Middle frontal gyrus (tissue), 1 donor: ENCODE measurements around the gene TXNDC2.

ENCODE experiments used
- DNase-seq: peaks from one replicate; pipeline ENCODE4 v3.0.0-alpha.2; 2015; ENCODE audit warnings: low spot score; ENCODE audit errors: extremely low spot score

The TXNDC2 gene

DNA sequence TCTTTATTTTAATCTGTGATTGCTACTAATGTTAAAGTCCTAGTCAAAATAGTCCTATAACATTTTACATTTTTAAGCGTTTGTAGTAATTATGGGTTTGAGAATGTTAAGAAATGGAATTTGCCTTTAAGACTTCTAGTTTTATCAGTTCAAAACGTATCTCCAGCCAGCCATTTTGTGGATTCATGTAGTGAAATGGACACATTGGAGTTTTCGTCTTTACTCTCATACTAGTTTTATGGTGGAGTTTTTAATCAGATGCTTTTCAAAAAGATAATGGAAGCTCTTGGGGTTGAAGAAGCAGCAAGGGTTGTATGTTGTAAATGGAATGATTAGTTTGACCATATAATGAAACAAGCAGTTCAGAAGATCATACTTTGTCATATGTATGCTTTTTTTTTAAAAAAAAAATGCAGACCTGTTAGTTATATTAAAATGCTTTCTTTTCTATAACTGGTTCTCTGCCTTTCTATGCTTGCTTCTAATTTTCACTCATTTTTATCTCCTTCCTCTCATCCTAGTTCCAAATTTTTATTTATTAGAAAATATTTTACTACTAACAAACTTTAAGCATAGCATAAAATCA, 44.6 kb downstream of the TXNDC2 start:
- DNase-seq: no peak

DNA sequence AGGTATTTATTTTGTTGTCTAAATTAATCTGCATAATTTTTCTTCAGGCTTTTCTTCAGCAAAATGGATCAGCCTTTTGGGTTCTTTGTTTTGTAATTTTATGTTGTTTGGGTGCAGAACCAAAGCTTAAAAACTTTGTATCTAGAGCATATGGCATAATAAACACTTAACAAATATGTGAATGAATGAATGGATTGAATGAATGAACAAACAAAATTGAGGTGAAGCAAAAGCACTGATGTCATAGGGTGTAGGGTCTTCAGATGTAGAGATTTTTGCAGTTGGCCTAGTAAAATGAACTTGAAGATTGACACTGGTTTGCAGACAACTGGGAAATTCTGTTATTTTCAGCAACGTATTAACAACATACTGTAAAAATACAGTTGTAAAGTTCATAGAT, 45.4 kb downstream of the TXNDC2 start:
- no peak for DNase-seq

DNA sequence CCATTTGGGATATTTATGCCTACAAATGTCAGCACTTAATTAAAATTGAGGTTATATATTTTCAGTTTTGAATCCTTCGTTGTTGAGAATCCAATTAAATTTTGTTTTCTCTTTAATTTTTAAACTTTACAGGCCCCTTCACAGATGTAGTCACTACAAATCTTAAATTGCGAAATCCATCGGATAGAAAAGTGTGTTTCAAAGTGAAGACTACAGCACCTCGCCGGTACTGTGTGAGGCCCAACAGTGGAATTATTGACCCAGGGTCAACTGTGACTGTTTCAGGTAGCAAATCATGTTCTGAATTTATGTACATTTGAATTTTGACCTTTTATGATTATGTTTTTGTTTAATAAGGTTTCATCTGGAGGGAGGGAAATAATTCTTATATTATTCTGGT, 45.9 kb downstream of the TXNDC2 start:
- DNase-seq: no peak

DNA sequence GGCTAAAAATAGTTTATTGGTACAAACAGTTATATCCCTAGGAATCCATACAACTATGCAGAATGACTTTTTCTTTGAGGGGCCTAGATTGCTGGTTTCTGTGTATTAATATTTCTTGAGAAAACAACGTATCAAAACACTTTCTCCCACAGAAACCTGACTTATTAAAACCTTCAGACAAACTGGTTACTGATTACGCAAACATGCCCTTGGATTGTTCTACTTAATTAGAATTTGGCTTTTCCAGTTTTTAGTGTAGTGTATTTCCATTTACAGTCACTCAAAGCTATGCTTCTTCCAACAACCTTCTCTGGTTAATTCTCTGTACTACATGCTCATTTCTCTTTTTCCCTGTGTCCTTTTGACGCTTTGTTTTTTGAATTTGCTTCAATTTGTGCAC, 48.1 kb downstream of the TXNDC2 start:
- no peak for DNase-seq

DNA sequence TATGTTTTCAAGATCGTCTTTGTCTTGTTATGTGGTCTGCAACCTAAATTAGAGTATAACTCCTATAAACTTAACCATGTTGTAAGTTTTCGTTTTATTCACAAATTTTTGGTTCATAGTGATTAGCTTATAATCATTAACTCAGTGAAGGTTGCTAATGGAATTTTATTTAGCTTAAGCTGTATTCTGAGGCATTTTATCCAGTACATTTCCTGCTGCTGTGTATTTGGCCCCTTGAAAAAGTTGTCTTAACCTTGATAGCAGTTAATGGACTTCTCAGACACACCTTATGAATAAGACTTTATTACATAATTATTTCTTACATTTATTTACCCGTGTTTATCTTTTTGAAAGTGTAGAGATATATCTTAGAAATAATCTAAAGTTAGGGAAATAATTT, 48.5 kb downstream of the TXNDC2 start:
- DNase-seq: no peak
